ENCODE measurements around the gene PUM2.

Gene PUM2, protein sequence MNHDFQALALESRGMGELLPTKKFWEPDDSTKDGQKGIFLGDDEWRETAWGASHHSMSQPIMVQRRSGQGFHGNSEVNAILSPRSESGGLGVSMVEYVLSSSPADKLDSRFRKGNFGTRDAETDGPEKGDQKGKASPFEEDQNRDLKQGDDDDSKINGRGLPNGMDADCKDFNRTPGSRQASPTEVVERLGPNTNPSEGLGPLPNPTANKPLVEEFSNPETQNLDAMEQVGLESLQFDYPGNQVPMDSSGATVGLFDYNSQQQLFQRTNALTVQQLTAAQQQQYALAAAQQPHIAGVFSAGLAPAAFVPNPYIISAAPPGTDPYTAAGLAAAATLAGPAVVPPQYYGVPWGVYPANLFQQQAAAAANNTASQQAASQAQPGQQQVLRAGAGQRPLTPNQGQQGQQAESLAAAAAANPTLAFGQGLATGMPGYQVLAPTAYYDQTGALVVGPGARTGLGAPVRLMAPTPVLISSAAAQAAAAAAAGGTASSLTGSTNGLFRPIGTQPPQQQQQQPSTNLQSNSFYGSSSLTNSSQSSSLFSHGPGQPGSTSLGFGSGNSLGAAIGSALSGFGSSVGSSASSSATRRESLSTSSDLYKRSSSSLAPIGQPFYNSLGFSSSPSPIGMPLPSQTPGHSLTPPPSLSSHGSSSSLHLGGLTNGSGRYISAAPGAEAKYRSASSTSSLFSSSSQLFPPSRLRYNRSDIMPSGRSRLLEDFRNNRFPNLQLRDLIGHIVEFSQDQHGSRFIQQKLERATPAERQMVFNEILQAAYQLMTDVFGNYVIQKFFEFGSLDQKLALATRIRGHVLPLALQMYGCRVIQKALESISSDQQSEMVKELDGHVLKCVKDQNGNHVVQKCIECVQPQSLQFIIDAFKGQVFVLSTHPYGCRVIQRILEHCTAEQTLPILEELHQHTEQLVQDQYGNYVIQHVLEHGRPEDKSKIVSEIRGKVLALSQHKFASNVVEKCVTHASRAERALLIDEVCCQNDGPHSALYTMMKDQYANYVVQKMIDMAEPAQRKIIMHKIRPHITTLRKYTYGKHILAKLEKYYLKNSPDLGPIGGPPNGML

DNA sequence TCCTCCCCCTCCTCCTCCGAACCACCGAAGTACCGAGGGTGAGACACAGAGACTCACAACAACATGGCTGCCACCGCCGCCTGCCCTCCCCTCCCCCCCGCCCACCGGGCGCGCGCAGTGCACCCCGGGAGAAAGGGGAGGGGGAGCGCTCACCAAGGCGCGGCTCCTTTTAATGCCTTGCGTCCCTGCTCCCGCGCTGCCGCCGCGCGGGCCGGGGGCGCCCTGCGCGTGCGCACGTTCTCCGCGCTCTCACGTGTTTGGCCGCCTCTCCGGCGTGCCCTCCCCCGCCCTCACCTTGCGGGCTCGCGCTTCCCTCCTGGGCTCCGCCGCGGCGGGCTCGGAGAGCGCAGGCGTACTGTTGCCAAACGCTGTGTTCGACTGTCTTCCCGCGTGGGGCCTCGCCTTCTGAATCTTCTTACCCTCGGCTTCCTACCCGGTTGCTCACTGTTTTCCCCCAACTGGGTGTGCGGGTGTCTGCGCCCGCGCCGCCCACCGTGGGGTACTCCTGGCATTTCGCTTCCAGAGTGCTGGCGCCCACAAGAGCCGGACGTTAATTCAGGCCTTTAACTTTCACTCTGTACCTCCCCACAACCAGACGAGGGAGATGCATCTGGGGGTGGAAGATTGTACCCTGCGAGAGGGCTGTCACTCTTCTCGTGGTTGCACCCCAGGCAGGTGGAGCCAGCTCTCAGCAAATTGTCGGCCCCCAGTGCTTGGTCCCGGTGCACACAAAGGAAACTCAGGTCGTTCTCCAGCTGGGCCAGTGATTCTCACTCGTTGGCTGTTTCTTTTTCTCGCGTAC, at the start of gene PUM2:
TSS of gene PUM2 (minus strand) at position 92 of the 802 bp plus-strand sequence. CDS start 23,484 bp downstream, outside the sequence.
- Histone ChIP-seq H4K20me1 (peaks cover 41 to 44% (median 42%) of the 10 kb centered on the region in 11 experiments), H3K36me3 (peaks cover 11 to 31% (median 19%) of the 10 kb centered on the region in 11 experiments; a peak in 16 of 22 replicates), H3K4me3 (peak within 1 kb of the TSS; percentile 66 to 92 (median 85)), H3K4me2 (peak within 1 kb of the TSS; percentile 87 to 97 (median 93)), H3K9me3 (replicated peaks in 1 of 11) (no peaks in the 10 kb centered on the region), H3K9ac (peak within 1 kb of the TSS; percentile 95 to 100 (median 99)), H3K27ac (peak within 1 kb of the TSS; percentile 89 to 100 (median 99)), H3K4me1 (peaks cover 36 to 62% (median 47%) of the 10 kb centered on the region in 10 experiments), H3K27me3 (no peaks in the 10 kb centered on the region)
- TF ChIP-seq Cebpa-rat (IDR thresholded peaks at IDR 0.05), result no peak

DNA sequence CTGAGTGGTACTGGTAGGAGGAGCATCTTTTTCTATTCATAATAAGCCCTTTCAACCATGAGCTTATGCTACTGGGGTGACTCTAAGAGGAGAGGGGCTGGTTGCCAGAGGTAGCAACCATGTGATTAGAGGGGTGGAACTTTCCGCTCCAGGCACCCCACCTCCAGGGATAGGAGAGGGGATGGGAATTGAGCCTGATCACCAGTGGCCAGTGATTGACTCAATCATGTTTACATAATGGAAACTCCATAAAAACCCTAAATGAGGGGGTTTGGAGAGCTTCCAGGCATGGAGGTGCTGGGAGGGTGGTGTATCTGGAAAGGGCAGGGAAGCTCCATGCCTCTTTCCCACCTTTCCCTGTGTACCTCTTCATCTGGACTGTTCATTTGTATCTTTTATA, 49.7 kb upstream of the PUM2 start:
- TF ChIP-seq Cebpa-rat (IDR thresholded peaks at IDR 0.05), result no peak
- Histone ChIP-seq H3K9me3 (replicated peaks in 1 of 11) (no peaks in the 10 kb centered on the region), H3K4me1 (no peaks in the 10 kb centered on the region), H3K27me3 (no peaks in the 10 kb centered on the region), H3K9ac (no peak overlapping the region), H3K27ac (no peak overlapping the region), H3K4me3 (no peak overlapping the region), H3K4me2 (no peak overlapping the region), H3K36me3 (no peaks in the 10 kb centered on the region), H4K20me1 (no peaks in the 10 kb centered on the region)

DNA sequence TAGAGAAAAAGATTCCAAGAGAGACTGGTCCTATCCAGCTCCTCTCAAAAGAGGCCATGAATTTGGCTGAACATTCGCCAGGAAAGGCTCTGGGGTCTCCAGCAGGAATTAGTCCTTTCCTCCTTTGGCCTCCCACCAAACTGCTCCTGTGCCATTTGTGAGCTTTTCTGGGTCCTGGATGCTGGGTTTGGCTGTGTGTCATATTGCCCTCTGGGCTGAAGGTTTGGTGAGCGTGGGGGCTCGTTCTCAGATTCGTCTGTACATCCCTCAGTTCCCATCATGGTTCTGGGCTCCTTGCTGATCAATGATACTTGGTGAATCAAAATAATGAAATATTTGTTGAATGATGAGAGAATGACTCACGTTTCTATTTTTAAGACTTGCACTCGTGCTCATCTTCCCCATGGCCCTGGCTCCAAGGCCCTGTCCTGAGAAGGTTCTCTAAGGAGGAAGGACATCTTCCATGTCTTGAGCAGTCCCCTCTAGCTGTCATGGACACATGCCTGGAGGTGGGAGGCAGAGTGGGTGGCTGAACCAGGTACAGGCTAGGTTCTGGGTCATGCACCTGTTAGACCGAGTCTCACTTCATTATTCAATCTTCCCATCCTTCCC, 48.4 kb upstream of the PUM2 start:
- no peak overlapping the region for H3K4me2 ChIP-seq
- no peaks in the 10 kb centered on the region for H3K27me3 ChIP-seq
- no peaks in the 10 kb centered on the region for H4K20me1 ChIP-seq
- no peak overlapping the region for H3K9ac ChIP-seq
- no peak overlapping the region for H3K4me3 ChIP-seq
- no peak overlapping the region for H3K27ac ChIP-seq
- no peak for TF ChIP-seq Cebpa-rat (IDR thresholded peaks at IDR 0.05)
- H3K9me3 ChIP-seq (replicated peaks in 1 of 11), result no peaks in the 10 kb centered on the region
- H3K36me3 ChIP-seq, result no peaks in the 10 kb centered on the region
- no peaks in the 10 kb centered on the region for H3K4me1 ChIP-seq

DNA sequence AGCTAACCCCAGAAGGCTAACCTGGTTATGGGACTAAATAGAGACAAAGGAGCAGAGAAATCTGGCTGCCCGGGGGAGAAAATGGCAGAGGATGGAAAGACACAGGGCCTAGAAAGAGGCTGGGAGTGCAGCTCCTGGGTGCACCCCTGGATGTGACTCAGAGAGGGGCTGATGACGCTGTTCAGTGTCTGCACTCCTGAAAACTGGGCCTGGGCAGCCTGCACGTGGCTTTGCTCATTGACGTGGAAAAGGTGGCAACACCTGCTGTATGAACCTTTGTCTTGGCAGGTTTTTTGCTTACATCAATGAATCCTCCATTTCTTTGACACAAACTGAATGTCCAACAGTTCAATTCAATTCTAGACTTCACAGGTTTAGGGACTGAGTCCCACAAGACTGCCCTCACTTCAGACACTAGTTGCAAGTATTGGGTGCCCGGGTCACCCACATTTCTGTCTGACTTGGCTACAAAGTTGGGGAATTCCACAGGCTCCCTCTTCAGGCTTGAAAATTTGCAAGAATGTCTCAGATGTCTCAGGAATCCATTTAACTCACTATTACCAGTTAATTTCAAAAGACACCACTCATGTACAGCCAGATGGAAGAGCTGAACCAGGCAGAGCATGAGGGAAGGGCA, 47.3 kb upstream of the PUM2 start:
- no peak overlapping the region for H3K27ac ChIP-seq
- H4K20me1 ChIP-seq, result no peaks in the 10 kb centered on the region
- no peaks in the 10 kb centered on the region for H3K27me3 ChIP-seq
- no peak for TF ChIP-seq Cebpa-rat (IDR thresholded peaks at IDR 0.05)
- H3K4me3 ChIP-seq, result no peak overlapping the region
- H3K9me3 ChIP-seq (replicated peaks in 1 of 11), result no peaks in the 10 kb centered on the region
- no peak overlapping the region for H3K9ac ChIP-seq
- H3K36me3 ChIP-seq, result no peaks in the 10 kb centered on the region
- H3K4me1 ChIP-seq, result no peaks in the 10 kb centered on the region
- no peak overlapping the region for H3K4me2 ChIP-seq

DNA sequence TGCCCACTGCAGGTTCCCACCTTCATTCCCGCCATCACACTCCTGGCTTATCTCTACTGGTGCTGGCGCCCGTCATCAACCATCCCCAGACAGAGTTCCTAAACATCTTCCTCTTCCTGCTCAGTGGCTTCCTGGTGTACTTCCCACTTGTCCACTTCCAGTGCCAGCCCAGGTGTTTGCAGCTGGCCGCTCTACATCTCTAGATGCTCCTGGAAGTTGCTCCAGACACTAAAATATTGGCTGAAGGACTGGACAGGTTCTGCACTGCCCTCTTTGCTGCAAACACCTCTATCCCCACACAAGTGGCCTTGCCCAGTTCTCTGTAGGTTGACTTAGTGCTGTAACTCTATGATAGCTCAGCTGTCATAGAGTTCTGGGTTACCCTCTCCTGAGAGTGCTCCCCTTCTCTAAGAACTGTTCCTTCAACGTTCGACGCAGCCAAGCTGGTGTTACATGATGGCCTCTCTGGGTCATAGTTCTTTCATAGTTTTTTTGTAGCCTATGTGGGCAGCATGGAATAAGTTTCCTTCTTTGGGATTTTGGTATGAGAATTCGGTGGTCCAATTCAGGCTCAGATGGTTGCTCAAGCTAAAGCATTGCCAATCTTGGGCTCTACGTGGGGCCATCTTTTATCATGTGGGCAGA, 45.8 kb upstream of the PUM2 start:
- Histone ChIP-seq H3K4me2 (no peak overlapping the region), H3K36me3 (no peaks in the 10 kb centered on the region), H3K4me1 (no peaks in the 10 kb centered on the region), H4K20me1 (no peaks in the 10 kb centered on the region), H3K4me3 (no peak overlapping the region), H3K9ac (no peak overlapping the region), H3K27me3 (no peaks in the 10 kb centered on the region), H3K9me3 (replicated peaks in 1 of 11) (no peaks in the 10 kb centered on the region), H3K27ac (no peak overlapping the region)
- TF ChIP-seq Cebpa-rat (IDR thresholded peaks at IDR 0.05), result no peak

DNA sequence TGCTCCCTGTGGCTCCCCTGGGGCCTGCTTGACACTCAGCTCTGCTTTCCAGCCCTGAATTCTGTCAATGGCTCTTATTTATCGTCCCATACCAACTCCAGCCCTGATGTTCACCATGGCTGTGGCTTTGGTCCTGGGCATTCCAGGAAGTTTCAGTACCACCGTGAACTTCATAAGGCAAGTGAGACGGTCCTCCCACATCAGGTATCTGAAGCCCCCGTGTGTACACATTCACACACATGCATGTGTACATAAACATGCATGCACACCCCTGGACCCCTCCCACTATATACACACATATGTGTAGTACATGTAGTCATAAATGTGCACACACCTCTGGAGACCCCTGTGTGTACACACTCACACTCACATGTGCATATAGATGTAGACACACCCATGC, 43.3 kb upstream of the PUM2 start:
- Histone ChIP-seq H3K4me2 (no peak overlapping the region), H3K9me3 (replicated peaks in 1 of 11) (no peaks in the 10 kb centered on the region), H3K27ac (no peak overlapping the region), H3K9ac (no peak overlapping the region), H4K20me1 (no peaks in the 10 kb centered on the region), H3K27me3 (no peaks in the 10 kb centered on the region), H3K4me1 (no peaks in the 10 kb centered on the region), H3K36me3 (no peaks in the 10 kb centered on the region), H3K4me3 (no peak overlapping the region)
- no peak for TF ChIP-seq Cebpa-rat (IDR thresholded peaks at IDR 0.05)

DNA sequence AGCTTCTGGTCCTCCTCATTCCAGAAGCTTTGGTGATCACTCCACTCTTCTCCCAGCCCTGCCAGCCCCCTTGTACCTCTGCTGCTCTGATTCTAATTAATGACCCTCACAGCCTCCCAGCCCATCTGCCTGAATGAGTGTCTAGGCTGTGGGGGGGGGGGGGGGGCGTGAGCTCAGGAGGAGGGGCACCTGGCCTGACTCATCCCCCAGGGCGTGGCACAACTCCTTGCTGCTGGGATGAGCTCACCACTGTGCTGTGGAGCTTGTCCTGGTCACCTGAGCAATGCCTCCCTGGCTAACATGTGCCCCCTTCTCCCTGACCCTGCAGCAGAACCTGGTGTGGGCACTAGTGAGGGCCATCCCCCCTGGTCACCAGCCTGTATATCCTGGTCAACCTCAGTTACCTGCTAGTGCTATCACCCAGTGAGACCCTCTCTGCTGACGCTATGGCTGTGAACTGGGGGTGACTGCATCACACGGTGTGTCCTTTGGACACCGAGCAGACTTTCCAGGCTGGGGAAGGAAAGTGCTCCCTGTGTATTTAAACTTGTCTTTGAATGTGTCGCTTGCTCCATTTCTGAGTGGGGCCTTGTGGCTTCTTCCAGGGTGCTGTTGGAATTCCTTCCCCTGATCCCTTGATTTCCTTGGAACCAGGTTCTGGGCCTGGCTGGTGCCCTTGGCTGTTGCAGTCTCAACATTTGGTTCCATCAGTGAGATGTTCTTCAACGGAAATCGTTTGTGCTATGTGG, 41.5 kb upstream of the PUM2 start:
- Histone ChIP-seq H3K27ac (no peak overlapping the region), H3K27me3 (no peaks in the 10 kb centered on the region), H3K4me2 (no peak overlapping the region), H4K20me1 (no peaks in the 10 kb centered on the region), H3K4me3 (no peak overlapping the region), H3K9ac (no peak overlapping the region), H3K36me3 (no peaks in the 10 kb centered on the region), H3K4me1 (no peaks in the 10 kb centered on the region), H3K9me3 (replicated peaks in 1 of 11) (no peaks in the 10 kb centered on the region)
- TF ChIP-seq Cebpa-rat (IDR thresholded peaks at IDR 0.05), result no peak

Data from BLaER1 treated with 17β-estradiol and CSF1 and Interleukin-3, amounts not matched to agents 10 nM and 100 nM (cell line).